Measurements from ENCODE around the gene TBX19. TPM values are rescaled to one million over a fixed set of nuclear protein-coding genes. Genes with fewer than 3 reads are reported as not detected.

The TBX19 gene
- total RNA-seq, 1 donor from 2014 or later: 1.6 TPM

DNA sequence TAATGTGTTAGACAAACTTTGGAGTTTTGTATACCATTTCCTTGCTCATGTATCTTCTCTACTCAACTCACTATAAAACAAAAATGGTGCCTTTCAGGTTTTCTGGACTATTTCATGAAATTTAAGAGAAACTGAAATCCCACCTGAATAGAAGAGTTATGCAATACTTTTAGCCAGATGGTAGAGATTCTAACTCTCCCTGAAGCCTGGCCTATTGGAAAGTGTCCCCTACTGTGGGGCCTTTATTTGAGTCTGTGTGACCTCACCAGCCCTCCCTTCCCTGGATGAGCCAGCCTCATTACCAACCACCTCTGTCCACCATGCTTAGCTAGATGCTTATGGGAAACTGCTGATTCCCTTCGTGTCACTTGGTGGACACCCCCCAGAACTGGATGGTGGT, 35.5 kb downstream of the TBX19 start:
- Mint-ChIP-seq H3K36me3 (peaks cover 4% of the 10 kb centered on the region), H3K27ac (no peak overlapping the region), H3K4me1 (ENCODE audit: unreplicated experiment) (peaks cover 4% of the 10 kb centered on the region), H3K27me3 (no peaks in the 10 kb centered on the region), H3K9me3 (no peaks in the 10 kb centered on the region), H3K4me3 (no peak overlapping the region)
- TF ChIP-seq, protein P1, sequence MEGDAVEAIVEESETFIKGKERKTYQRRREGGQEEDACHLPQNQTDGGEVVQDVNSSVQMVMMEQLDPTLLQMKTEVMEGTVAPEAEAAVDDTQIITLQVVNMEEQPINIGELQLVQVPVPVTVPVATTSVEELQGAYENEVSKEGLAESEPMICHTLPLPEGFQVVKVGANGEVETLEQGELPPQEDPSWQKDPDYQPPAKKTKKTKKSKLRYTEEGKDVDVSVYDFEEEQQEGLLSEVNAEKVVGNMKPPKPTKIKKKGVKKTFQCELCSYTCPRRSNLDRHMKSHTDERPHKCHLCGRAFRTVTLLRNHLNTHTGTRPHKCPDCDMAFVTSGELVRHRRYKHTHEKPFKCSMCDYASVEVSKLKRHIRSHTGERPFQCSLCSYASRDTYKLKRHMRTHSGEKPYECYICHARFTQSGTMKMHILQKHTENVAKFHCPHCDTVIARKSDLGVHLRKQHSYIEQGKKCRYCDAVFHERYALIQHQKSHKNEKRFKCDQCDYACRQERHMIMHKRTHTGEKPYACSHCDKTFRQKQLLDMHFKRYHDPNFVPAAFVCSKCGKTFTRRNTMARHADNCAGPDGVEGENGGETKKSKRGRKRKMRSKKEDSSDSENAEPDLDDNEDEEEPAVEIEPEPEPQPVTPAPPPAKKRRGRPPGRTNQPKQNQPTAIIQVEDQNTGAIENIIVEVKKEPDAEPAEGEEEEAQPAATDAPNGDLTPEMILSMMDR (conservative IDR thresholded peaks at IDR 0.05): no peak
- DNase-seq (ENCODE audit: extremely low spot score, unreplicated experiment): no peak

DNA sequence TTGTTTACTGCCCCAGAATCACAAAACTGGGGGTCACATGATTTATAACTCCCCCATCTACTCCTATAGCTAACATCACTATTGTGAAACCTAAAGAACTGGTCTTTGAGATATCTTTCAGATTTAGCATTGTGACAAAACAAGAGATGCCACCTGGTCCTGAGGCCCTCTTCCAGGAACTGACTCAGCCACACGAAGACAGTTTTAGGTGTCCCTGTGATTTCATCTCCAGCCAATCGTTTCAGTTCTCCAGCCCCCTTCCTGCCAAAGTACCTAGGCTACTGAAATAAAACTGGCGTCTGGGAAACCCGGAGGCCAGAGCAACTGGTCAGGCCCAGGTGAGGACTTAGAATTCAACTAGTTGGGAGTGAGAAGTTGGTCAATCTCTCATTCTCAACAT, 36.6 kb downstream of the TBX19 start:
- Mint-ChIP-seq H3K27ac (no peak overlapping the region), H3K36me3 (peaks cover 4% of the 10 kb centered on the region), H3K4me1 (ENCODE audit: unreplicated experiment) (peaks cover 4% of the 10 kb centered on the region), H3K27me3 (no peaks in the 10 kb centered on the region), H3K9me3 (no peaks in the 10 kb centered on the region), H3K4me3 (no peak overlapping the region)
- no peak for DNase-seq (ENCODE audit: extremely low spot score, unreplicated experiment)
- TF ChIP-seq, protein P1 (conservative IDR thresholded peaks at IDR 0.05): no peak

DNA sequence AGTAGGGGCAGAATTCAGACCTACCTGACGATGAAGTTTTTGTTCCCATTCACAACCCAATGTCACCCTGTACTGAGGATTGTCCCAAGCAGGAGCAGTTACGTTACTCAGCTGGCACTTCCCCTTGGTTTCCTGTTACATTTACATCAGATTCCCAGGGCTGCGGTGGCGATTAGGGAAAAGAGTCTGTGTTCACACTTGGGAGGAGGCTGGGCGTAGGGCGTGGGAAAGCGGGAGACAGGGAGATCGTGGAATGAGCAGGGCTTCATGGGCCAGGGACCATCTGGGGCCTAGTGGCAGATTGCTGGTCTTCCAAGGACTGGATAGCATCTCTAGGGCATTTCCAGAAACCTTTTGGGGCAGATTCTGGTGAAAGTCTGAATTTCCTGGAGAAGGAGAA, 39.0 kb downstream of the TBX19 start:
- Mint-ChIP-seq H3K36me3 (no peaks in the 10 kb centered on the region), H3K9me3 (peaks cover under 1% of the 10 kb centered on the region), H3K4me3 (no peak overlapping the region), H3K4me1 (ENCODE audit: unreplicated experiment) (peaks cover 4% of the 10 kb centered on the region), H3K27me3 (no peaks in the 10 kb centered on the region), H3K27ac (no peak overlapping the region)
- DNase-seq (ENCODE audit: extremely low spot score, unreplicated experiment): no peak
- TF ChIP-seq, protein P1 (conservative IDR thresholded peaks at IDR 0.05): no peak

DNA sequence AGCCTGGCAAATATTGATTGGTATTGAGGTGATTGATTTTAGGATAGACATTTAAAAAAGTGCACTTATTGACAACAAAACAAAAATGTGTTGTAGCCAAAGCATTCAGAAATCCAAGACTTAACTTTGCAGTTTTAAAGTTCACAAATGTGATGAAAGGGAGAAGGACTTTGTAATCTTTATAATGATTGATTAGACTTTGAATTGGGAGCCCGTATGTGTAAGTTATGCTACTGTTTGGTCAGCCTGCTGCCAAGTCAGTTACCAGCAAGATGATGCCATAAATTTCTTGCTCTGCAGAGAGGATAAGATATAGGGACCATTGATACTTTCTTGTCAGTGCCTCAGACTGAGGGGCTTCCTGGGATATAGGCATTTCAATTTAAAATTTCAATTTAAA, 39.5 kb downstream of the TBX19 start:
- Mint-ChIP-seq H3K36me3 (no peaks in the 10 kb centered on the region), H3K9me3 (peaks cover 4% of the 10 kb centered on the region), H3K4me3 (no peak overlapping the region), H3K27me3 (no peaks in the 10 kb centered on the region), H3K4me1 (ENCODE audit: unreplicated experiment) (peaks cover 4% of the 10 kb centered on the region), H3K27ac (no peak overlapping the region)
- no peak for DNase-seq (ENCODE audit: extremely low spot score, unreplicated experiment)
- TF ChIP-seq, protein P1 (conservative IDR thresholded peaks at IDR 0.05): no peak

DNA sequence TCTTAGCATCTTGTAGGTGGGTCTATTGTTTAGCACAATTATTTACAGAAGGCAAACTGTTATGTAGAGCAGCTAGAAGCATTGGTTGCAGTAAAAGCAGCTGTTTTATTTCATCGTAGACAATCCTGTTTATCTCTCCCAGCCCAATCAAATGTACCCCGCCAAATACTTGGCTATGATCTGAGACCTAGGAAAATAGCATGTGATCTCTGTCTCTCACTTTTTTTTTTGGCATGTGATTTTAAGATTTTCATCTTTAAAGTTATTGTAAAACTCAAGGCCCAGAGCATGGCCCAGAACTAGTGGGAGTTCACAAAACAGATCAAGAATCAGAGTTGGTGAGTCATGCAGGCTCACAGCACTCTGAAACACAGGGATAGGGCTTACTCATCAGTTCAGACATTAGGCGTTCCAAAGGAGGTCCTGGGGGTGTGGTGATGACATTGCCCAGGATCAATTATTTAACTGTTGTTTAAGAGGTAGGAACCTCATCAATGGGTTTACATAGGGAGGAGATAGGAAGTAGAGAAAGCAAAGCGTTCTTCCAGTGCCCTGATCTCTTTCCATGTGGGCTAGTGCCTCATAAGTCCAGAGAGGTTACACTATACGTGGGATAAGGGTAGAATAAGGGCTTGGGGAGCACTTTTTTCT, 40.2 kb downstream of the TBX19 start:
- no peak overlapping the region for H3K4me3 Mint-ChIP-seq
- H3K9me3 Mint-ChIP-seq: peaks cover 4% of the 10 kb centered on the region
- H3K36me3 Mint-ChIP-seq: no peaks in the 10 kb centered on the region
- no peak overlapping the region for H3K27ac Mint-ChIP-seq
- TF ChIP-seq, protein P1 (conservative IDR thresholded peaks at IDR 0.05): no peak
- H3K4me1 Mint-ChIP-seq (ENCODE audit: unreplicated experiment): peaks cover 4% of the 10 kb centered on the region
- DNase-seq (ENCODE audit: extremely low spot score, unreplicated experiment): no peak
- no peaks in the 10 kb centered on the region for H3K27me3 Mint-ChIP-seq

Measured in type B pancreatic cell (in vitro differentiated cells).